Mononuclear cell (primary cell): ENCODE results near the gene LGALS4. TPM values are rescaled to one million over a fixed set of nuclear protein-coding genes. Genes with fewer than 3 reads are reported as not detected.
A peak's percentile ranks its signal among the peaks of the same experiment; 100 is the strongest.

ENCODE experiments used
- H3K27me3 ChIP-seq: 2 replicates; pipeline ENCODE4 v1.6.0; 2011; ENCODE audit warnings: low read length, control low read depth; ENCODE audit not compliant: insufficient read depth
- H3K4me1 ChIP-seq: 2 replicates; pipeline ENCODE4 v1.5.1; 2011; ENCODE audit warnings: mild to moderate bottlenecking, low read length, control low read depth; ENCODE audit not compliant: insufficient read depth
- H3K4me3 ChIP-seq: 2 replicates; pipeline ENCODE4 v1.5.1; 2011; ENCODE audit warnings: mild to moderate bottlenecking, low read length, moderate library complexity
- H3K9me3 ChIP-seq: 2 replicates; pipeline ENCODE4 v1.5.1; 2011; ENCODE audit warnings: low read depth, mild to moderate bottlenecking, control low read depth, low read length
- total RNA-seq: library from RNA; depleted of rRNA; stranded (reverse); fragments of >200 nt; gene quantifications from one replicate; pipeline ENCODE4 v1.2.3, GENCODE V29; 2012

Gene LGALS4
- total RNA-seq, 1 donor = 0.21 TPM

DNA sequence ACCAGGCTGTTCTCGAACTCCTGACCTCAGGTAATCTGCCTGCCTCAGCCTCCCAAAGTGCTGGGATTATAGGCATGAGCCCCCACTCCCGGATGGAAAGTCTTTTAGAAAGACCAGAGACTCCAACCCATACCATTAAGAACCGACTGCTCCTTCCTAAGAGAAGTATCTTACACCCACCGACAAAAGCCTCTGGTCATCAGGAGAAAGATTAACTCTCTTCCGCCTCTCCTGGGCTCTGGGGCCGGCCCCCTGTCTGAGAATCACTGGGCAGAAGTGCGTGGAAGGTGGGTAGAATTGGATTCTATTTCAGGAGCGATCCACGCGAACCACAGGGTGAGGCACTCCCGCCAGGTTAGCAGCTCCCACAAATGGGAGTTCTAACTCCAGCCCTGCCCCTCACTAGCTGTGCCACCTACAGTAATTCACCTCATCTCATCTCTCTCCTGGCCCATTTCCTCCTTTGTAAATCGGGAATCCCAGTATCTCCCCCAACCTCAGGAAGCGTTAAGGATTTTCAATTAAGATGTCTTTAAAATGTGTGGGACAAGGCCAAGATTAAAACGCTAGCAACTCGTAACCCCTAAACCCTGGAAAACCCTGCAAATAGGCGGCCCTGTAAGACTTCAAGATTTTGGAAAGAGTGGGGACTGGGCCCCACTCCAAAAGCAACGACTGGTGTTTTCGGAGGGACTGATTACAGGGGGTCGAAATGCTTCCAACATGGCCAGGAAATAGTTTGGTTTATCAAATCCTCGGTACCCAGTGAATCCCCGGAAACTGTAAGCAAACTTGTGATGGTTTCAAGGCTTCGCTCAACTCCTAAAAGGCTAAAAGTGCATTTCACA, 35.8 kb upstream of the LGALS4 start:
- peak overlapping the region; percentile 56 for H3K4me3 ChIP-seq
- H3K4me1 ChIP-seq = peaks cover 76% of the 10 kb centered on the region
- no peaks in the 10 kb centered on the region for H3K9me3 ChIP-seq
- no peaks in the 10 kb centered on the region for H3K27me3 ChIP-seq

DNA sequence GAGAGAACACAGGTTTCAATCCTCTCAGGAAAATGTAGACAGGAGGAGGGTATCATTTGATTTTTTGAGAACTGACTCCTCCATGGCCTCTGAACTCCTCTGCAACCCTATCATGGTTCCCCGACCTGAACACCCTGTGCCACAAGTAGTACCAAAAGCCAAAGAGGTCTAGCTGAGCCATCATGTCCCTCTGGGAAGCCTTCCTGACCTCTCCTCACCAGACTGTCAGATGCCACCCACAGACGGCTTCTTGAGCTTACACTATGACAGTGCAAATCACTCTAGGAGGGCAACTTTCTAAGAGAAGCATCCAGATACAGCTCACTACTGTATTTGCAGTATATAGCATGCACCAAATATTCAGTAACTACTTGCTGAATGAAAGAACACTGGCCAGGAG, 33.4 kb upstream of the LGALS4 start:
- peaks cover 84% of the 10 kb centered on the region for H3K4me1 ChIP-seq
- H3K4me3 ChIP-seq = no peak overlapping the region
- no peaks in the 10 kb centered on the region for H3K9me3 ChIP-seq

DNA sequence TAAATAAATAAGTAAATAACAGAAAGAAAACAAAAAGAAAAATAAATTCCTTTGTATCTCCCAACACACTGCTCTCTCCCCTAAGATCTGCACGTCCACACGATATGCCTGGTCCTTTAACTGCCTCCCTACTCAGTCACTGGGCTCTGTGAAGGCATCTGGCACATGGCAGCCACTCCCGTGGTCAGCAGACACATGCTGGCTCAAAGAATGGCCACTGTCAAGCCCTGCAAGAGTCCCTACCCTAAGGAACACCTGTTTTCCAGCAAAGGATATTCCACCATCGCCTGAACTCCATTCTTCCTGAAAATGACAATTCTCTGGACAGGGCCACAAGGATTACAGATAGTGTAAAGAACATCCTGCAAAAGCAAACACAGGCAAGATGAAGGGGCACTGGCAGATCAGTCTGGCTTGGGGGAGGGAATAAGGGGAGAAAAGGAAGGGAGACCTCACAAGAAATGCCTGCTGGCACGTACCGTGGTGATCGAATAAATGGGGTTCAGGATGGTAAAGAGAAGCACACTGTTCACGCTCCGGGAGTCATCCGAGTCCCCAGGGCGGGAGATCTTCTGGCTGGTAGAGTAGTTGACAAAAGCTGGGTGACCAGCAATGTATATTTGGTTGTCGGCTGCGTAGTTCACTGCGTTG, 32.8 kb upstream of the LGALS4 start:
- Histone ChIP-seq H3K9me3 (no peaks in the 10 kb centered on the region), H3K4me1 (peaks cover 85% of the 10 kb centered on the region), H3K4me3 (no peak overlapping the region), H3K27me3 (no peaks in the 10 kb centered on the region)

More for the DNA sequence above, 33.4 kb upstream of the LGALS4 start:
- H3K27me3 ChIP-seq = no peaks in the 10 kb centered on the region

DNA sequence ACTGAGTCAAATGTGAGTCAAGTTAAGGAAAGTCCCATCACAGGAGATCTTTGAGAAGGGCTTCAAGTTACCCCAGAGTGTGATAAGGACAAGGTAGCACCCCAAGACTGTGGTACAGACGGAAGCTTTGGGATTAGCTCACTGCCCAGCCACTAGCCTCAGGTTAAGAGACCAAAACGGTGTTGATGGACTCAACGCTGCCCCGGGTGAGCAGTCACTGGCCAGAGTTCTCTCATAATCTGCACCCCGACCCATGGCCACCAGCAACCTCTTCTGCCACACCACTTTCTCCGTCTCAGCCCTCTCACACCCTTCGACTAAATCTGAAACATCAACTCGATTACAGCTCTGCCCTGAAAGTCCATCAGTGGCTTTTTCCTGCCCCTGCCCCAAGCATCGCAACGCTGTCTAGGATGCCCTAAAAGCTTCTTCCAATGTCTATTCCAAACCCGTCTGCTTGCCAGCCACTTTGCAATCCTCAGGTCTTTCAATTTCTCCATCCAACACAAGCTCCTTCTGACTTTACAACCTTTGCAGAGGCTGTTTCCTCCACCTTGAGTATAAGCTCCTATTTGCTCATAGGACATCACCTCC, 31.4 kb upstream of the LGALS4 start:
- H3K4me1 ChIP-seq = peaks cover 87% of the 10 kb centered on the region
- H3K9me3 ChIP-seq = no peaks in the 10 kb centered on the region
- H3K27me3 ChIP-seq = no peaks in the 10 kb centered on the region
- H3K4me3 ChIP-seq = no peak overlapping the region

DNA sequence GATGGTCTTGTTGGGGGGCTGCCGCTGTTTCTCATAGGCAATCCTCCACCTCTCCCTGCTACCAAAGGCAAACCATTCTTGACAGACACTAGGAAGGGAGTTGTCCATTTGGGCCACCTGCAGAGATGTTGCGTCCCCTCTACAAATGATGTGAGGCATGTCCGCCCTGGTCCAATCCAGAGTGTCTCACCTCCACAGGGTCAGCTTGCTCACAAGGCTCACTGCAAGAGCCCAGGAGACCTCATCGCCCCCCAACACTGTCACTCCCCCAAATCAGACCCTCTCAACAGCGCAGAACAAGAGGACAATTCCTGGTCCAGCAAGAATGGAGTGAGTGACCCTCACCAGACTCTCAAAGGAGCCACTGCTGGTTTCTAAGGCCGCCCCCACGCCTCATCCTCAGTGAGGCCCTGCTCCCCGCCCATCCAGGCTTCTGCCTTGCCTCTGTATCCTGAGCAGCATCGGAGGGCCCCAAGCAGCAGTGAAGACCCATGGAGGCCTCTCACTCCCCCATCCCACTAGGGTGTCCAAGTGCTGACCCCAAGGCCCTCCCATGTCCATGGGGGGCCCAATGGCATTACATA, 30.5 kb upstream of the LGALS4 start:
- Histone ChIP-seq H3K9me3 (no peaks in the 10 kb centered on the region), H3K4me1 (peaks cover 79% of the 10 kb centered on the region), H3K4me3 (no peak overlapping the region), H3K27me3 (no peaks in the 10 kb centered on the region)

DNA sequence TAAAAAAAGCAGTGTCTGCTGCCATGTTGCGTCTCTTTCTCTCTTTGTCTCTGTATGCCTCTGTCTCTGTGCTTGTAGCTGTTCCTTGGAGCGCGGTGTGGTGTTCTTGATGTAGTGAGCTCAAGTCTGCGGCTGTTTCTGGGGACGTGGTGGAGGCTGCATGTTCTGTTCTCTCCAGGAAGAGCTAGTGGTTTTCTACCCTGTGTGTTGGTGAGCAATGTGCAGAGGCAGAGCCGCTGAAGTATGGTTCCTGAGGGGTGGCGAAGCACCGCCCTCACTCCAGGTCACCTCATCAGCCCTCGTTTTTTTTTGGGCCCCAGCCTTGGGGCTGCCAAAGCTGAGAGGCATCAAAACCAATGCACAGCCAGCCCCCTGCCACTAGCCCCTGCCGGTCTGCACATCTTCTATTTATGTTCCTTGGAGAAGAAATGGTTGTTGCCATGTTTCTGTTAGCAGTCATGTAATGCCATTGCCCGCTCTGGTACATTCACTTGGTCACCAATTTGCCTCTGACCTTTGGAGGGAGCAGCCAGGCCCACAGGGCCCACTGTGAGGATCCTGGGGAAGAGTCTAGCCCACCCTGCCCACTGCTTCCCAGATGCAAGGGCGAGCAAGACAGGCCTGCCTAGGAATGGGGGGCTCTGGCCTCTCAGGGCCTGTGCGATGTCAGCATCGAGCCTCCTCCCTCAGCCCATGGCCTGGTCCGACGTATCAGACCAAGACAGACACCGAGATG, 29.9 kb upstream of the LGALS4 start:
- Histone ChIP-seq H3K27me3 (no peaks in the 10 kb centered on the region), H3K4me1 (peaks cover 72% of the 10 kb centered on the region), H3K4me3 (no peak overlapping the region), H3K9me3 (no peaks in the 10 kb centered on the region)

DNA sequence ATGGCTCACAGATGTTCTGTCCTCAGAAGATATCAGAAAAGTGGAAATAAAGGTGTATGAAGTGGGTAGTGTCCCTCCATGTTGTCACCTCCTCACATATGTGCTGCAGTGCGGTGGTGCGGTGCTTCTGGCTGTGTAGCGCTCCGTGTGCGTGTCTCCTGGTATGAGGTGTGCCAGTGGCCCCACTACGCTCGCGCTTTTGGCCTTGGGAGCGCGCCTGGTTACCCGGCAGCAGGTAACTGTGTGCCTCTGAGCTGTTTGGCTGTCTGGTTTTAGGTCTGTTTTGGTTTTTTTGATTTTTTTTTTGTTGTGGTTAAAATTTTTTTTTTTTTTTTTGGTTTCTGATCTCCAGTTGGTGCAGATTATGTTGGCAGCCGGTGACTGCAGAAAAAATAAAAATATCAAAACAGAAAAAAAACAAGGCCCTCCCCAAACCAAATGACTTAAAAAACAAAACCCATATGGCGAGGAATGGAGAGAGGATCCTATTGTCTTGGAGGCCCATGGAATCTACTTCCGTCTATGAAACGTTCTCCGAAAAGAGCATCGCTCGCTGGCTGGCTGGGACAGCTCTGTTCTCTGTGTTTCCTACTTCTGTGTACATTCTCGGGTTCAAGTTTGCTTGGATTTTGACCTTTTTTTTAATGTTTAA, 29.2 kb upstream of the LGALS4 start:
- Histone ChIP-seq H3K27me3 (no peaks in the 10 kb centered on the region), H3K9me3 (no peaks in the 10 kb centered on the region), H3K4me3 (no peak overlapping the region), H3K4me1 (peaks cover 65% of the 10 kb centered on the region)

DNA sequence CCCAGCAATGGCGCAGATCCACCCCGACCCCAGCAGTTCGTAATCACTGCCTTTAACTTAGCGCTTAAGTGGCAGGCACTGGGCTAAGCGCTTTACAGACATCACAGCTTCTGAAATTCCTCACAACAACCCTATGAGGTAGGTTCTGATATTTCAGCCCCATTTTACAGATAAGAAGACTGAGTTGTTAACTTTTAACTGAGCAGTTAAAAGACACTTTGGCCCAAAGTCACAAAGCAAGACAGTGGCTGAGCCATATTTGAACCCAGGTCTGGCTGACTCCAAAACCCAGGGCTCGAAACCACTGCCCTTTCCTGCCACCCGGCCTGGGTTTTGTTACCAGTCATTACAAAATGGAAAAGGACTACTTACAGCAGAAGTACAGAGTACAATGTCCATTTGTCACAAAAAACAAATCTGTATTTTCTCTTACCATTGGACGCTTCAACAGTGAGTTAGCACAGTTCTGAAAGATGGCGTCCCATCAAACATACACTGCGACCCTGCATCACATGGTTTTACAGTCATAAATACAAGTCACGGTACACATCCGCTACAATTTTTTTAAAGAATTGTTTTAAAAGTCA, 28.5 kb upstream of the LGALS4 start:
- H3K27me3 ChIP-seq = no peaks in the 10 kb centered on the region
- H3K9me3 ChIP-seq = no peaks in the 10 kb centered on the region
- H3K4me3 ChIP-seq = no peak overlapping the region
- peaks cover 59% of the 10 kb centered on the region for H3K4me1 ChIP-seq

DNA sequence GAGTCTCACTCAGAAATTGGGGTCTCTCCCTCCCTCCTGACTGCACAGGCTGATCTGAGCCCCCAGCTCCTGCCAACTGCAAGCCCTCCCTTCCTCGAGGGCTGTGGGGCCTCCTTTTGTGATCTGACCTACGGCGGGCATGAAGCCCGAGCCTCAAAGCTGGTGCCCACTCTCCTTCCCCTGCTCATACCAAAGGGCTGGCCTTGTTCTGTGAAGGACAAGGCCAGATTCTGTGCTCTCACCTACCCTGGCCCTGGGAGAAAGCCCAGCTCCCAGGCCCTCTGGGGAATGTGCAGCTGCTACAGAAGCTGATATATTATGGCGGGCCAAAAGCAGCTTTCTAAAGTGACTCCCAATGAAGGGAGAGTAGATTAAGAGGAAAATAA, 27.8 kb upstream of the LGALS4 start:
- no peak overlapping the region for H3K4me3 ChIP-seq
- no peaks in the 10 kb centered on the region for H3K9me3 ChIP-seq
- no peaks in the 10 kb centered on the region for H3K27me3 ChIP-seq
- H3K4me1 ChIP-seq = peaks cover 52% of the 10 kb centered on the region

DNA sequence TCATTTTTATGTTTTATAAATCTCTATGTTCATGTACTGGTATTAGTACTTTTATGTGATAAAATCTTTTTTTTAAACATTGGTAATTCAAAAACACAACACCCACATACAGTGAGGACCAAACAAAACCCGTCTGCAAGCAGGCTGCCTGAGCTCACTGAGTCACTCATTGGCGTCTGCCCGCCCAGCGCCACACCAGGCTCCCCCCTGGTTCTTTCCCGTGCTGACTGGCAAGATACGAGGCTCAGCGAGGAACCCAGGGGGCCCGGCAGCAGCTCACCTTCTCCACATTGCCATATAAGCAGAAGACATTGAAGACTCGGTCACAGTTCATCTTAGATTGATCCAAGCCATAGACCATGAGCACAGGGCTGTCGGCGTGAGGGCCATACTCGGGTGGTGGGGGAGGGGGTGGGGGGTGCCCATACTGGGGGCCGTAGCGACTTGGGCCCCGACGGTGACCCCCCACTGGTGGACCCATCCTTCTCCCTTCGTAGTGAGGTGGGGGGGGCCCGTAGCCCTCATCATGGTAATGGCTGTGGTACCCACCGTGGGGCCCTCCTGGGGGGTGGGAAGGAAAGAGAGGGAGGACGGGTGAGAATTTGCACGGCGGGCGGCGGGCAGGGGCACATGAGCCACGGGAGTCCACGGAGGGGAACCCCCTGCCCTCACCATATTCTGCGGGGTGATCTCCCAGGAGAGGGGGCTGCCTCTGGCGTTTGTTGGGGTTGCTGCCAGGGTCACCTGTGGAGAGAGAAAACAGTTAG, 27.3 kb upstream of the LGALS4 start:
- H3K27me3 ChIP-seq = no peaks in the 10 kb centered on the region
- no peak overlapping the region for H3K4me3 ChIP-seq
- peaks cover 47% of the 10 kb centered on the region for H3K4me1 ChIP-seq
- no peaks in the 10 kb centered on the region for H3K9me3 ChIP-seq

DNA sequence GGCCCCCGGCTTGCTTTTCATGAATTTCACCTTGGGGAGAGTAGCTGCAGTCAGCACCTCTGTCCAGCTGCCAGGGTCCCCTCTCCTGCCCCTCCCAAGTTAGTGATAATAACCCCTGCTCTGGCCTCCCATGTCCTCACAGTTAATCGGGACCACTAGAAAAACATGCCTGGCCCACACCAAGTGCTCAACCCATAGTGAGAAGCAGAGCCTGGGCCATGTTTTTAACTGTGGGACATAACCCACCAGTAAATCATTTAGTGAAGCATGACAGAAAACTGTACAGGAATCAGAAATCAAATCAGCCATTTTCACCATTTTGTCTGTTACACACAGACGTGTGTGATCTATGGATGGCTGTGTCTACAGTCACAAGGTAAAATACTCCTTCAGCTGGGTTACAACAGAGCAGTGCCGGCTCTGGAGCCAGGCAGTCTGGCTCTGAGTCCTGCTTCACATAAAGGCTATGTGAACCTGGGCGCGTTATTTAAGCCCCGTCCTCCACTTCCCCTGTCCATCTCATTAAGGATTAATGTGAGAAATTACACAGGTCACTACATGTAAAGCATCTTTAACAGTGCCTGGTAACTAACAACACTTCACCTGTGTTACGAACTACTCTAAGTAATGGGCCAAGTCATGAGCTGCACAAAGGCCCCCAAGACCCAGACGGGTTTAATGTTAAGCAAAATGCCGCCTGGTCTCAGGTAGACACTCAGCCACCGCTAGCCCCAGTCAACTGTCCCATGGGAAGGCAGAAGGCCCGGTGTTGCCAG, 26.4 kb upstream of the LGALS4 start:
- no peaks in the 10 kb centered on the region for H3K9me3 ChIP-seq
- H3K4me1 ChIP-seq = peaks cover 40% of the 10 kb centered on the region
- no peak overlapping the region for H3K4me3 ChIP-seq
- H3K27me3 ChIP-seq = no peaks in the 10 kb centered on the region

DNA sequence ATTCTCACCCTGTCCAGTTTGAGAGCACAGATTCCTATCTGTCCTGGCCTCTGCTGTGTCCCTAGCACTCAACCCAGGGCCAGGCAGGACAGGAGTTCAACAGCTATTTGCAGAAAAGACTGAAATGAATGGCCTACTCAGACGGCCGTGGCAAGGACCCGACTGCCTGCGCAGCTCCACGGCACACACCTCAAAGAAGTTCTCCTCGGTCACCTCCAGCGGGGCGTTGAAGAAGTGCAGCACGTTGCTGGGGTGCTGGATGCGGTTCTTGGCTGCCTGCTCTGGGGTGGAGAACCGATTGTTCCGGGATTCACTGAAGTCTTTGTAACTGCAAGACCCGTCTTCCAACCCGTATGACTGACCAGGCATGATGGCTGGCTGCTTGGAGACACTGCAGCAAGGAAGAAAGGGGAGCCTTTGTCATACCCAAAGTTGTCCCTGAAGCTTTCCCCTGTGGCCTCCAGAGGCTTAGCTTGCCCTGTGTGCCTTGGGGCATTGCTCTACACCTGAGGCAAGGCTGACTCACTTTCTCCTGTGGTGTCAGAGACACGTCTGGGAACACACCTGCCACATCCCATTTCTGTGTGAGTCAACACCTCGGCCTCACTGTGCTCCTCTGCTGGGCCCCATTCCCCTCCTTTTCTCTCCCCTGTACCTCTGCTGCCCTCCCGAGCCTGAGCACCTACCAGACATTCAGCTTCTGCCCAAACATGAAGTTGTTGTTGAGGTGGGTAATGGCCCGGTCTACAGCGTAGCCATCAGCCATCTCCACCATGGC, 25.7 kb upstream of the LGALS4 start:
- Histone ChIP-seq H3K4me3 (no peak overlapping the region), H3K4me1 (peaks cover 32% of the 10 kb centered on the region), H3K9me3 (no peaks in the 10 kb centered on the region), H3K27me3 (no peaks in the 10 kb centered on the region)
